ENCODE results near the gene PHACTR2. TPM values are rescaled to one million over a fixed set of nuclear protein-coding genes. Genes with fewer than 3 reads are reported as not detected.

Gene PHACTR2
- total RNA-seq, 2 donors from 2014 or later, result 164 to 222 TPM

DNA sequence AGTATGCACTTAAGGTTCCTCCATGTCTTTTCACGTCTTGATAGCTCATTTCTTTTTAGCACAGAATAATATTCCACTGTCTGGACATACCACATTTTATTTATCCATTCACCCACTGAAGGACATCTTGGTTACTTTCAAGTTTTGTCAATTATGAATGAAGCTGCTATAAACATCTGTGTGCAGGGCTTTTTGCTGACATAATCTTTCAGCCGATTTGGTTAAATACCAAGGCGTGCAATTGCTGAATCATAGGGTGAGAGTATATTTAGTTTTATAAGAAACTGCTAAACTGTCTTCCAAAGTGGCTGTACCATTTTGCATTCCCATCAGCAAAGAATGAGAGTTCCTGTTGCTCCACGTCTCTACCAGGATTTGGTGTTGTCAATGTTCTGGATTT is 44.9 kb upstream of the PHACTR2 start:
- no peak overlapping the region for H3K27ac ChIP-seq (ENCODE audit: low read depth, low read length)
- Mint-ChIP-seq H3K27me3 (ENCODE audit: insufficient read depth) (no peaks in the 10 kb centered on the region), H3K4me3 (no peak overlapping the region), H3K4me1 (peaks cover 38% of the 10 kb centered on the region), H3K27ac (no peak overlapping the region), H3K9me3 (no peaks in the 10 kb centered on the region), H3K36me3 (ENCODE audit: low read depth) (peaks cover 10% of the 10 kb centered on the region)
- 97 to 98% methylated on average over 3 to 4 of the region's 4 CpGs for WGBS, 2 experiments (ENCODE audit: insufficient coverage in 1 of 2, insufficient read length in 1 of 2)
- H3K4me1 ChIP-seq (ENCODE audit: control insufficient read depth, insufficient read depth, low read length), result peaks cover 11% of the 10 kb centered on the region
- no peaks in the 10 kb centered on the region for H3K36me3 ChIP-seq (ENCODE audit: control insufficient read depth, insufficient read depth, low read length)
- H3K9ac ChIP-seq (ENCODE audit: extremely low read depth, low read length, poor library complexity, severe bottlenecking), result no peak overlapping the region
- no peaks in the 10 kb centered on the region for H3K9me3 ChIP-seq (ENCODE audit: control insufficient read depth, low read length)
- TF ChIP-seq, protein P1, sequence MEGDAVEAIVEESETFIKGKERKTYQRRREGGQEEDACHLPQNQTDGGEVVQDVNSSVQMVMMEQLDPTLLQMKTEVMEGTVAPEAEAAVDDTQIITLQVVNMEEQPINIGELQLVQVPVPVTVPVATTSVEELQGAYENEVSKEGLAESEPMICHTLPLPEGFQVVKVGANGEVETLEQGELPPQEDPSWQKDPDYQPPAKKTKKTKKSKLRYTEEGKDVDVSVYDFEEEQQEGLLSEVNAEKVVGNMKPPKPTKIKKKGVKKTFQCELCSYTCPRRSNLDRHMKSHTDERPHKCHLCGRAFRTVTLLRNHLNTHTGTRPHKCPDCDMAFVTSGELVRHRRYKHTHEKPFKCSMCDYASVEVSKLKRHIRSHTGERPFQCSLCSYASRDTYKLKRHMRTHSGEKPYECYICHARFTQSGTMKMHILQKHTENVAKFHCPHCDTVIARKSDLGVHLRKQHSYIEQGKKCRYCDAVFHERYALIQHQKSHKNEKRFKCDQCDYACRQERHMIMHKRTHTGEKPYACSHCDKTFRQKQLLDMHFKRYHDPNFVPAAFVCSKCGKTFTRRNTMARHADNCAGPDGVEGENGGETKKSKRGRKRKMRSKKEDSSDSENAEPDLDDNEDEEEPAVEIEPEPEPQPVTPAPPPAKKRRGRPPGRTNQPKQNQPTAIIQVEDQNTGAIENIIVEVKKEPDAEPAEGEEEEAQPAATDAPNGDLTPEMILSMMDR (conservative IDR thresholded peaks at IDR 0.05), result no peak
- H3K27me3 ChIP-seq (ENCODE audit: control insufficient read depth, insufficient read depth, low read length, poor library complexity, severe bottlenecking), result no peaks in the 10 kb centered on the region
- no peak overlapping the region for H3K4me3 ChIP-seq (ENCODE audit: low read length)
- no peak for DNase-seq

- no peak for DNase-seq
- no peak overlapping the region for H3K27ac ChIP-seq (ENCODE audit: low read depth, low read length)
- H3K4me3 Mint-ChIP-seq, result no peak overlapping the region
- peaks cover 6% of the 10 kb centered on the region for H3K4me1 ChIP-seq (ENCODE audit: control insufficient read depth, insufficient read depth, low read length)
- H3K36me3 ChIP-seq (ENCODE audit: control insufficient read depth, insufficient read depth, low read length), result no peaks in the 10 kb centered on the region
- TF ChIP-seq, protein P1 (conservative IDR thresholded peaks at IDR 0.05), result no peak
- peaks cover 10% of the 10 kb centered on the region for H3K36me3 Mint-ChIP-seq (ENCODE audit: low read depth)
- no peak overlapping the region for H3K4me3 ChIP-seq (ENCODE audit: low read length)
- H3K4me1 Mint-ChIP-seq, result peaks cover 33% of the 10 kb centered on the region
- H3K9ac ChIP-seq (ENCODE audit: extremely low read depth, low read length, poor library complexity, severe bottlenecking), result no peak overlapping the region
- no peaks in the 10 kb centered on the region for H3K27me3 Mint-ChIP-seq (ENCODE audit: insufficient read depth)
- H3K27ac Mint-ChIP-seq, result no peak overlapping the region
- H3K9me3 Mint-ChIP-seq, result no peaks in the 10 kb centered on the region
- H3K27me3 ChIP-seq (ENCODE audit: control insufficient read depth, insufficient read depth, low read length, poor library complexity, severe bottlenecking), result no peaks in the 10 kb centered on the region
- H3K9me3 ChIP-seq (ENCODE audit: control insufficient read depth, low read length), result no peaks in the 10 kb centered on the region
- 57 to 67% methylated on average over 2 of the region's 2 CpGs for WGBS, 2 experiments (ENCODE audit: insufficient coverage in 1 of 2, insufficient read length in 1 of 2)
Measured at GRCh38 chr6:143634486-143634885, 43.3 kb upstream of the PHACTR2 start.

DNA sequence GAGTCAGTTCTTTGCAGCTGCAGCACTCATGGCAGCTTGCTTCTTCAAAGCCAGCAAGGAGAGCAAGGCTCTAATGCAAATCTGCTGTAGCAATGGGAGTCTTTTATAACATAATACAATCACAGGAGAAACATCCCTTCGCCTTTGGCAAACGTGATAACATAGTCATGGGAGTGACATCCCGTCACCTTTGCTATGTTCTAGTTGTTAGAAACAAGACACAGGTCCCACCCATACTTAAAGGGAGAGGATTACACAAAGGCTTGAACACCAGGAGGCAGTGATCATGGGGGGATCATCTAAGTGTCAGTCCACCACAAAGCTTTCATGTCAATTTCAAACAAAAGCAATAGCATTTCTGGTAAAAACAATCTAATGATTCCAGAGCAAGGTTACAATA is 40.1 kb upstream of the PHACTR2 start:
- no peaks in the 10 kb centered on the region for H3K27me3 Mint-ChIP-seq (ENCODE audit: insufficient read depth)
- Histone ChIP-seq H3K27me3 (ENCODE audit: control insufficient read depth, insufficient read depth, low read length, poor library complexity, severe bottlenecking) (no peaks in the 10 kb centered on the region), H3K4me3 (ENCODE audit: low read length) (no peak overlapping the region), H3K9ac (ENCODE audit: extremely low read depth, low read length, poor library complexity, severe bottlenecking) (no peak overlapping the region), H3K36me3 (ENCODE audit: control insufficient read depth, insufficient read depth, low read length) (no peaks in the 10 kb centered on the region), H3K9me3 (ENCODE audit: control insufficient read depth, low read length) (no peaks in the 10 kb centered on the region), H3K27ac (ENCODE audit: low read depth, low read length) (no peak overlapping the region), H3K4me1 (ENCODE audit: control insufficient read depth, insufficient read depth, low read length) (peaks cover 9% of the 10 kb centered on the region)
- H3K27ac Mint-ChIP-seq, result no peak overlapping the region
- 50 to 69% methylated on average over 2 to 3 of the region's 3 CpGs for WGBS, 2 experiments (ENCODE audit: insufficient coverage in 1 of 2, insufficient read length in 1 of 2)
- TF ChIP-seq, protein P1 (conservative IDR thresholded peaks at IDR 0.05), result peak; percentile 23
- peaks cover 35% of the 10 kb centered on the region for H3K4me1 Mint-ChIP-seq
- no peaks in the 10 kb centered on the region for H3K9me3 Mint-ChIP-seq
- H3K36me3 Mint-ChIP-seq (ENCODE audit: low read depth), result peaks cover 8% of the 10 kb centered on the region
- H3K4me3 Mint-ChIP-seq, result no peak overlapping the region
- DNase-seq, result no peak

Data from endodermal cell (in vitro differentiated cells).